Stomach (tissue), 4 donors: Measurements from ENCODE around the gene ZMAT5.

Source experiments
- POLR2A ChIP-seq, 4 donors: fragments of 450-650 bp; IDR thresholded peaks; one replicate each; pipeline ENCODE4 v1.6.1; 2016; ENCODE audit warnings: antibody characterized with exemption in 4 of 4, control low read depth in 2 of 4, mild to moderate bottlenecking in 1 of 4, moderate library complexity in 1 of 4
- POLR2AphosphoS5 ChIP-seq, 3 donors: sonication (generic); formaldehyde crosslinking; IDR thresholded peaks; one replicate each; pipeline ENCODE4 v1.6.1; 2016; ENCODE audit warnings: antibody characterized with exemption in 3 of 3
- TF ChIP-seq, protein P1 (sequence below), 7 experiments: fragments of 450-650 bp in 4 of 7; fragments of 200-600 bp in 3 of 7; sonication (generic) in 3 of 7; IDR thresholded peaks; one replicate each; pipeline ENCODE4 v1.5.1; 2016 to 2019; ENCODE audit warnings: antibody characterized with exemption in 7 of 7, control low read depth in 2 of 7, mild to moderate bottlenecking in 1 of 7

- TF ChIP-seq, protein P1, sequence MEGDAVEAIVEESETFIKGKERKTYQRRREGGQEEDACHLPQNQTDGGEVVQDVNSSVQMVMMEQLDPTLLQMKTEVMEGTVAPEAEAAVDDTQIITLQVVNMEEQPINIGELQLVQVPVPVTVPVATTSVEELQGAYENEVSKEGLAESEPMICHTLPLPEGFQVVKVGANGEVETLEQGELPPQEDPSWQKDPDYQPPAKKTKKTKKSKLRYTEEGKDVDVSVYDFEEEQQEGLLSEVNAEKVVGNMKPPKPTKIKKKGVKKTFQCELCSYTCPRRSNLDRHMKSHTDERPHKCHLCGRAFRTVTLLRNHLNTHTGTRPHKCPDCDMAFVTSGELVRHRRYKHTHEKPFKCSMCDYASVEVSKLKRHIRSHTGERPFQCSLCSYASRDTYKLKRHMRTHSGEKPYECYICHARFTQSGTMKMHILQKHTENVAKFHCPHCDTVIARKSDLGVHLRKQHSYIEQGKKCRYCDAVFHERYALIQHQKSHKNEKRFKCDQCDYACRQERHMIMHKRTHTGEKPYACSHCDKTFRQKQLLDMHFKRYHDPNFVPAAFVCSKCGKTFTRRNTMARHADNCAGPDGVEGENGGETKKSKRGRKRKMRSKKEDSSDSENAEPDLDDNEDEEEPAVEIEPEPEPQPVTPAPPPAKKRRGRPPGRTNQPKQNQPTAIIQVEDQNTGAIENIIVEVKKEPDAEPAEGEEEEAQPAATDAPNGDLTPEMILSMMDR (IDR thresholded peaks at IDR 0.05) = no peak
- TF ChIP-seq POLR2A (IDR thresholded peaks at IDR 0.05) (no peak), POLR2AphosphoS5 (IDR thresholded peaks at IDR 0.05) (no peak)
These were observed 7.8 kb downstream of the ZMAT5 start for GRCh38 chr22:29758959-29759358.
